ENCODE measurements around the gene GGACT.

DNA sequence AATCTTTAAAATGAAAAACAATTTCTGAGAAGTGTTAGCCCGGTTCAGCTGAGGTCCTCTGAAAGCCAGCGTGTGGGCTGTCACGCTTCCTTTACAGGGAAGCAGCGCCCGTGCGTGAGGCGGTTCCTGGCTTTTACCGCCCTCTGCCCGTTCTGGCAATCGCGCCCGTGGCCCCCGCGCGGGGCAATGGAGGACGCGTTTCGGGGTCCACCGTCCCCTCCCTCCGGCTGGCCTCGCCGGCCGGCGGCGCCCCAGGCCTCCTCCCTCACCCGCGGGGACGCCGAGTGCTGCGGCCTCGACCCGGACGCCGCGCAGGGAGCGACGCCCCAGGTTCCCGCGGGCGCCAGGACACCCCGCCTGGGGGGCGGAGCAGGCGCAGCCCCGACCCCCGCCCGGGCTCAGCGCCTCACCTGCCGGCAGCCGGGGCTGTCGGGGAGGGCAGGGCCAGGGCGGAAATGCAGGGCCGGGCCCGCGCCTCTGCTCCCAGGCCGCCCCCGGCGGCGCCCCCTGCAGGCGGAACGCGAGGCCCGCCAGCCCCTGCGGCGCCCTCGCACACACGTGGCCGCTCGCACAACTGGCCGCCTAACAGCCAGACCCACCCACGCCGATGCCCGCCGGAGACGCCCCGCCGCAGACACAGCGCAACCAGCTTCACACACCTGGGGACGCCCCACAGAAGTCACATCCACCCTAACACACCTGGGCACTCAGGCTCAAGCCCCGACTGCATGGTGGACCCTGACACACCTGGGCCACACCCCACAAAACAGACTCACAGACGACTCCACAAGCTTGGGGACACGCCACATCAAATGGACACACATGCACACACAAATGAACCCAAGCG lies at the start of gene GGACT:
- TF ChIP-seq EZH2 (IDR thresholded peaks at IDR 0.05; ENCODE audit: borderline replicate concordance, low read length) = no peak
- TF ChIP-seq, protein P1, sequence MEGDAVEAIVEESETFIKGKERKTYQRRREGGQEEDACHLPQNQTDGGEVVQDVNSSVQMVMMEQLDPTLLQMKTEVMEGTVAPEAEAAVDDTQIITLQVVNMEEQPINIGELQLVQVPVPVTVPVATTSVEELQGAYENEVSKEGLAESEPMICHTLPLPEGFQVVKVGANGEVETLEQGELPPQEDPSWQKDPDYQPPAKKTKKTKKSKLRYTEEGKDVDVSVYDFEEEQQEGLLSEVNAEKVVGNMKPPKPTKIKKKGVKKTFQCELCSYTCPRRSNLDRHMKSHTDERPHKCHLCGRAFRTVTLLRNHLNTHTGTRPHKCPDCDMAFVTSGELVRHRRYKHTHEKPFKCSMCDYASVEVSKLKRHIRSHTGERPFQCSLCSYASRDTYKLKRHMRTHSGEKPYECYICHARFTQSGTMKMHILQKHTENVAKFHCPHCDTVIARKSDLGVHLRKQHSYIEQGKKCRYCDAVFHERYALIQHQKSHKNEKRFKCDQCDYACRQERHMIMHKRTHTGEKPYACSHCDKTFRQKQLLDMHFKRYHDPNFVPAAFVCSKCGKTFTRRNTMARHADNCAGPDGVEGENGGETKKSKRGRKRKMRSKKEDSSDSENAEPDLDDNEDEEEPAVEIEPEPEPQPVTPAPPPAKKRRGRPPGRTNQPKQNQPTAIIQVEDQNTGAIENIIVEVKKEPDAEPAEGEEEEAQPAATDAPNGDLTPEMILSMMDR (IDR thresholded peaks at IDR 0.05; ENCODE audit: low read length) = peak; percentile 81
